BE2C (cell line): ENCODE results near the gene GDPD5.

Experiments
- DNase-seq: peaks from one replicate; pipeline ENCODE4 v3.0.0-alpha.2; 2020
- H3K27me3 ChIP-seq: fragments of 250-450 bp; sonication (Bioruptor Pico); 2 replicates; pipeline ENCODE4 v1.5.1; 2020; ENCODE audit warnings: mild to moderate bottlenecking
- H3K36me3 ChIP-seq: fragments of 250-450 bp; sonication (Bioruptor Pico); 2 replicates; pipeline ENCODE4 v1.5.1; 2020; ENCODE audit warnings: mild to moderate bottlenecking
- H3K4me1 ChIP-seq: fragments of 250-450 bp; sonication (Bioruptor Pico); 2 replicates; pipeline ENCODE4 v1.5.1; 2020
- H3K4me3 ChIP-seq: 2 replicates; pipeline ENCODE4 v1.5.1; 2011; ENCODE audit warnings: low read depth, low read length
- H3K9me3 ChIP-seq: fragments of 250-450 bp; sonication (Bioruptor Pico); 2 replicates; pipeline ENCODE4 v1.5.1; 2020
- CTCF ChIP-seq: IDR thresholded peaks from 2 replicates; pipeline ENCODE4 v1.5.1; 2012; ENCODE audit warnings: mild to moderate bottlenecking, low read depth, low read length

GDPD5 gene

GRCh38 chr11:75554258-75555022 is 28.7 kb upstream of the GDPD5 start:
- peak overlapping the region; percentile 39 for H3K4me3 ChIP-seq
- H3K36me3 ChIP-seq, result no peaks in the 10 kb centered on the region
- TF ChIP-seq CTCF, result no peak
- DNase-seq, result peak; percentile 98
- H3K9me3 ChIP-seq, result no peaks in the 10 kb centered on the region; the same call in 1 of the 2 replicates
- H3K4me1 ChIP-seq, result peaks cover 25% of the 10 kb centered on the region
- H3K27me3 ChIP-seq, result no peaks in the 10 kb centered on the region

- Histone ChIP-seq H3K9me3 (no peaks in the 10 kb centered on the region; the same call in 1 of the 2 replicates), H3K4me1 (peaks cover 25% of the 10 kb centered on the region), H3K36me3 (no peaks in the 10 kb centered on the region), H3K4me3 (peak overlapping the region; percentile 21), H3K27me3 (no peaks in the 10 kb centered on the region)
- DNase-seq, result no peak
- no peak for TF ChIP-seq CTCF
Measured at GRCh38 chr11:75553889-75554257, 28.1 kb upstream of the GDPD5 start.

GRCh38 chr11:75553182-75553581 is 27.4 kb upstream of the GDPD5 start:
- H3K4me3 ChIP-seq, result no peak overlapping the region
- H3K36me3 ChIP-seq, result no peaks in the 10 kb centered on the region
- no peaks in the 10 kb centered on the region; the same call in 1 of the 2 replicates for H3K9me3 ChIP-seq
- peaks cover 25% of the 10 kb centered on the region for H3K4me1 ChIP-seq
- no peak for DNase-seq
- no peak for TF ChIP-seq CTCF
- H3K27me3 ChIP-seq, result no peaks in the 10 kb centered on the region

GRCh38 chr11:75549370-75549958 is 23.7 kb upstream of the GDPD5 start:
- Histone ChIP-seq H3K4me3 (no peak overlapping the region), H3K4me1 (peaks cover 11% of the 10 kb centered on the region), H3K36me3 (no peaks in the 10 kb centered on the region), H3K27me3 (no peaks in the 10 kb centered on the region), H3K9me3 (no peaks in the 10 kb centered on the region; the same call in 1 of the 2 replicates)
- no peak for DNase-seq
- TF ChIP-seq CTCF, result no peak

- Histone ChIP-seq H3K9me3 (no peaks in the 10 kb centered on the region; the same call in 1 of the 2 replicates), H3K27me3 (no peaks in the 10 kb centered on the region), H3K4me3 (no peak overlapping the region), H3K4me1 (peaks cover 7% of the 10 kb centered on the region), H3K36me3 (no peaks in the 10 kb centered on the region)
- no peak for DNase-seq
- no peak for TF ChIP-seq CTCF
Measured at GRCh38 chr11:75548595-75549272, 23.0 kb upstream of the GDPD5 start.
